Measurements from ENCODE around the gene NBEA. TPM values are rescaled to one million over a fixed set of nuclear protein-coding genes. Genes with fewer than 3 reads are reported as not detected.

Gene NBEA
- total RNA-seq, 2 donors from 2014 or later, result 15.2 to 15.9 TPM

DNA sequence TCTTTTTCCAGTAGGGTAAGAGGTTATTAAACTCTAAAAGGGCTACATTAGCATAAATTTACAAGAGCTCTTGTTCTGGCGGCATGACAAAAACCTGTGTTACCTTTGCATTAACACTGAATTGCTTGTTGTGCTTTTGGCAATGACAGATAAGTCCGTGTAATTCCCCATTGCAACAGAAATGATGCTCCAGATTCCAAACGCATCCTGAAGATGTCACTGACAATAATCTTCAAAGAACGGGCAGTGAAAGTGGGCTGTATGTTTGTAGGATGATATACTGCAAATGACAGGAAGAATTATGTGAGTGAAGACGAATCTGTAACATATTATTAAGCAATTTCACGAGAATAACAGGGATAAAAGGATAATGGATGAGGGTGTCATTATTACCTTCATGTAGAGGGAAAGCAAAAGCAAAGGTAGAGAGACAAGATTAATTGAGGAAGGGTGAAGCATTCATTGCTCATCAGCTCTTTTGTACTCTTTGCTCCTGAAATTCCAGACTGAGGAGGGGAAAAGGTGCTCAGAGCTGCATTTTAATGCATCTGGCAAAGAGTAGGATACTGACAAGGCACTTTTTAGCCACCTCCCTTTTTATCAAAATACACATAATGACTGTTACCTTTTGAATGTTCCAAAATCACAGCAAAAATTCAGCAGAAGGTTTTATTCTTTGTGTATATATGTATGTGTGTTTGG lies 572.9 kb downstream of the NBEA start:
- H3K9me3 ChIP-seq (ENCODE audit: control insufficient read depth, low read length), result no peaks in the 10 kb centered on the region
- 65% methylated on average over 5 to 6 of the region's 6 CpGs for WGBS, 2 experiments (ENCODE audit: insufficient coverage in 1 of 2, insufficient read length in 1 of 2)
- no peak overlapping the region for H3K9ac ChIP-seq (ENCODE audit: extremely low read depth, low read length, poor library complexity, severe bottlenecking)
- Mint-ChIP-seq H3K36me3 (ENCODE audit: low read depth) (no peaks in the 10 kb centered on the region), H3K27ac (no peak overlapping the region), H3K4me3 (no peak overlapping the region), H3K9me3 (no peaks in the 10 kb centered on the region), H3K27me3 (ENCODE audit: insufficient read depth) (no peaks in the 10 kb centered on the region), H3K4me1 (peaks cover 11% of the 10 kb centered on the region)
- TF ChIP-seq, protein P1, sequence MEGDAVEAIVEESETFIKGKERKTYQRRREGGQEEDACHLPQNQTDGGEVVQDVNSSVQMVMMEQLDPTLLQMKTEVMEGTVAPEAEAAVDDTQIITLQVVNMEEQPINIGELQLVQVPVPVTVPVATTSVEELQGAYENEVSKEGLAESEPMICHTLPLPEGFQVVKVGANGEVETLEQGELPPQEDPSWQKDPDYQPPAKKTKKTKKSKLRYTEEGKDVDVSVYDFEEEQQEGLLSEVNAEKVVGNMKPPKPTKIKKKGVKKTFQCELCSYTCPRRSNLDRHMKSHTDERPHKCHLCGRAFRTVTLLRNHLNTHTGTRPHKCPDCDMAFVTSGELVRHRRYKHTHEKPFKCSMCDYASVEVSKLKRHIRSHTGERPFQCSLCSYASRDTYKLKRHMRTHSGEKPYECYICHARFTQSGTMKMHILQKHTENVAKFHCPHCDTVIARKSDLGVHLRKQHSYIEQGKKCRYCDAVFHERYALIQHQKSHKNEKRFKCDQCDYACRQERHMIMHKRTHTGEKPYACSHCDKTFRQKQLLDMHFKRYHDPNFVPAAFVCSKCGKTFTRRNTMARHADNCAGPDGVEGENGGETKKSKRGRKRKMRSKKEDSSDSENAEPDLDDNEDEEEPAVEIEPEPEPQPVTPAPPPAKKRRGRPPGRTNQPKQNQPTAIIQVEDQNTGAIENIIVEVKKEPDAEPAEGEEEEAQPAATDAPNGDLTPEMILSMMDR (conservative IDR thresholded peaks at IDR 0.05), result no peak
- H3K36me3 ChIP-seq (ENCODE audit: control insufficient read depth, insufficient read depth, low read length), result no peaks in the 10 kb centered on the region
- no peak overlapping the region for H3K4me3 ChIP-seq (ENCODE audit: low read length)
- peaks cover 2% of the 10 kb centered on the region for H3K4me1 ChIP-seq (ENCODE audit: control insufficient read depth, insufficient read depth, low read length)
- no peak for DNase-seq
- no peaks in the 10 kb centered on the region for H3K27me3 ChIP-seq (ENCODE audit: control insufficient read depth, insufficient read depth, low read length, poor library complexity, severe bottlenecking)
- H3K27ac ChIP-seq (ENCODE audit: low read depth, low read length), result no peak overlapping the region

DNA sequence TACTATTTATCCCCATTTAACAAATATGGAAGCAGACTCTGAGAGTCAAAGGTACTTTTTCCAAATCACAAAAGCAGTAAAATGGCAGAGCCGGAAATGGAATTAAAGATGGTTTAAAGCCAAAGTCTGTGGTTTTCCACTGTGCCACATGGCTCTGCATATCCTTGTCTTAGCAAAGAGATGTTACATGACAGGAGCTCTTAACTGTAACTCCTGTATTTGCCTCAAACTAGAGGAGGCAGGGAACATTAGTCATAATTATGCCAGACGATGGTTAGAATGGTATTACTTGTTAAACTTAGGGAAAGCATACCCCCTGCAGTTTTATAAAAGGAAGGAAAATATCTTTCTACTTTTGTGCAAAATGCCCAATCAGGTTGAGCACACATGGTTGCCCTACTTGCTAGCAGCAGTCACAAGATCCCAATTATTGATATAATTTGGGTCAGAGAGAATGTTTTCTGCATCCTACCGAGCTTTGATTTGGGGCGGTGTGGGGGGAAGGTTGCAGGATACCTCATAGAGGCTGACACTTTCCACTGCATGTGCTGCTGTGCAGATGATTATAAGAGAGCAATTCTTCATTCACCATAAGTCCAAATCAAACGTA lies 576.4 kb downstream of the NBEA start:
- DNase-seq, result no peak
- no peaks in the 10 kb centered on the region for H3K9me3 Mint-ChIP-seq
- 90 to 94% methylated on average over 4 to 5 of the region's 5 CpGs for WGBS, 2 experiments (ENCODE audit: insufficient coverage in 1 of 2, insufficient read length in 1 of 2)

DNA sequence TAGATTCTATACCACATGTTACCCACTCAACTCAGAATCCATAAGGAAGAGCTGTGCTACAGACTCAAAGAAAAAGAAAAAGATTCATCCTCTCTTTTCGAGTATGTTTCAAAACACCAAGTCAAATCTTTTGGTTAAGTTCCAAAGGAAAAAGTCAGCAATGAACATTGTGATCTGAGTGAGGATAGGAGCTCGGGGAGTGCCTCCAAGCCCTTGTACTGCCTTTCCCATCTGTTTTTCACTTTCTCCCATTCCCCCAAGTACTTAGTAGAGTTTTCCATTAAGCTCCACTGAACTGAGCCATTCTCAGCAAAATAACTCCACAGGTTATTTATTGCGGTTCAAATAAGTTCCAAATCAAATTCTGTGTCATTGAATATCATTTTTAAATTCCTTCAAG lies 582.1 kb downstream of the NBEA start:
- WGBS, 2 experiments (ENCODE audit: insufficient coverage in 1 of 2, insufficient read length in 1 of 2), result 87 to 100% methylated on average over 2 to 3 of the region's 3 CpGs
- no peaks in the 10 kb centered on the region for H3K4me1 ChIP-seq (ENCODE audit: control insufficient read depth, insufficient read depth, low read length)
- no peak overlapping the region for H3K4me3 ChIP-seq (ENCODE audit: low read length)
- Mint-ChIP-seq H3K36me3 (ENCODE audit: low read depth) (peaks cover 2% of the 10 kb centered on the region), H3K9me3 (no peaks in the 10 kb centered on the region), H3K27ac (no peak overlapping the region), H3K4me1 (no peaks in the 10 kb centered on the region), H3K4me3 (no peak overlapping the region), H3K27me3 (ENCODE audit: insufficient read depth) (peaks cover 2% of the 10 kb centered on the region)
- H3K36me3 ChIP-seq (ENCODE audit: control insufficient read depth, insufficient read depth, low read length), result no peaks in the 10 kb centered on the region
- no peak for DNase-seq
- no peak overlapping the region for H3K27ac ChIP-seq (ENCODE audit: low read depth, low read length)
- TF ChIP-seq, protein P1 (conservative IDR thresholded peaks at IDR 0.05), result no peak
- H3K9me3 ChIP-seq (ENCODE audit: control insufficient read depth, low read length), result no peaks in the 10 kb centered on the region
- H3K9ac ChIP-seq (ENCODE audit: extremely low read depth, low read length, poor library complexity, severe bottlenecking), result no peak overlapping the region
- no peaks in the 10 kb centered on the region for H3K27me3 ChIP-seq (ENCODE audit: control insufficient read depth, insufficient read depth, low read length, poor library complexity, severe bottlenecking)

More for the DNA sequence above, 576.4 kb downstream of the NBEA start:
- H3K27me3 ChIP-seq (ENCODE audit: control insufficient read depth, insufficient read depth, low read length, poor library complexity, severe bottlenecking), result no peaks in the 10 kb centered on the region
- H3K4me3 Mint-ChIP-seq, result no peak overlapping the region
- H3K36me3 ChIP-seq (ENCODE audit: control insufficient read depth, insufficient read depth, low read length), result no peaks in the 10 kb centered on the region
- peaks cover 5% of the 10 kb centered on the region for H3K4me1 Mint-ChIP-seq
- H3K4me3 ChIP-seq (ENCODE audit: low read length), result no peak overlapping the region
- TF ChIP-seq, protein P1 (conservative IDR thresholded peaks at IDR 0.05), result no peak
- no peak overlapping the region for H3K27ac ChIP-seq (ENCODE audit: low read depth, low read length)
- no peak overlapping the region for H3K27ac Mint-ChIP-seq
- peaks cover 2% of the 10 kb centered on the region for H3K36me3 Mint-ChIP-seq (ENCODE audit: low read depth)
- no peaks in the 10 kb centered on the region for H3K9me3 ChIP-seq (ENCODE audit: control insufficient read depth, low read length)
- no peak overlapping the region for H3K9ac ChIP-seq (ENCODE audit: extremely low read depth, low read length, poor library complexity, severe bottlenecking)
- no peaks in the 10 kb centered on the region for H3K4me1 ChIP-seq (ENCODE audit: control insufficient read depth, insufficient read depth, low read length)
- no peaks in the 10 kb centered on the region for H3K27me3 Mint-ChIP-seq (ENCODE audit: insufficient read depth)
